ENCODE results near the gene TMEM167A. TPM values are rescaled to one million over a fixed set of nuclear protein-coding genes. Genes with fewer than 3 reads are reported as not detected.

TMEM167A gene
- total RNA-seq, 2 experiments from 2014 or later = 33.8 to 37.1 TPM

DNA sequence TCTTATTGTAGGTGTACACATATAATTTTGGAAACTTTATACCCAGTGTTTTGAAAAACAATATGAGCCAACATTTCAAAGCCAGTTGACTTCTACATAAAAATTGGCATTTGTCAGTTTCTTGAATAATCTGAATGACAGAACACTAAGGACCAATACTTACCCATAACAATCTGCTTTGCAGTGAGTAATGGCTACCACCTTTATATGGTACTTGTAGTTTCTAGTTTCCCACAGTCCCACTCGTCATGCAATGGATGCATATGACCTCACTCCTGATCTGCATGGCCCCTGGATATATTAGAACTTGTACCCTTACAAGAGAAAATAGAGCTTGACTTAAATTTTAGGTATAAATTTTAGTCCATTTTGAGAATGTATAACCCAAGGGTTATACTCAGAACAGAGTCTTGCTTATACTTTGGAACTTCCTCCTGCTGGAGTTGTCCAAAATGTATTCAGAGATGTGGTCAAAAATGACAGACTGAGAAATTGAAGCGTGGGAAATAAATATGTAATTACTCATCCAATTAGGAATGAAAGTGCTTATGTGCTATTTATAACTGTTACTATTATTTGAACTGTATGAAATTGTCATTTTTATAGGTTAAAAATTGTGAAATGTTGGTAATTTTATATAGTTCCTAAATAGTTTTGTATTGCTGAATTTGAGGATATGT is 19.6 kb upstream of the TMEM167A start:
- CTCF ChIA-PET = no interaction called here
- Mint-ChIP-seq H3K4me3 (no peak overlapping the region), H3K27me3 (no peaks in the 10 kb centered on the region), H3K27ac (no peak overlapping the region), H3K9me3 (peaks cover 9% of the 10 kb centered on the region), H3K36me3 (ENCODE audit: low read depth) (peaks cover 37% of the 10 kb centered on the region), H3K4me1 (ENCODE audit: low read depth) (peaks cover 19% of the 10 kb centered on the region)
- no peak for DNase-seq
- POLR2A ChIA-PET = no interaction called here
- TF ChIP-seq, protein P1, sequence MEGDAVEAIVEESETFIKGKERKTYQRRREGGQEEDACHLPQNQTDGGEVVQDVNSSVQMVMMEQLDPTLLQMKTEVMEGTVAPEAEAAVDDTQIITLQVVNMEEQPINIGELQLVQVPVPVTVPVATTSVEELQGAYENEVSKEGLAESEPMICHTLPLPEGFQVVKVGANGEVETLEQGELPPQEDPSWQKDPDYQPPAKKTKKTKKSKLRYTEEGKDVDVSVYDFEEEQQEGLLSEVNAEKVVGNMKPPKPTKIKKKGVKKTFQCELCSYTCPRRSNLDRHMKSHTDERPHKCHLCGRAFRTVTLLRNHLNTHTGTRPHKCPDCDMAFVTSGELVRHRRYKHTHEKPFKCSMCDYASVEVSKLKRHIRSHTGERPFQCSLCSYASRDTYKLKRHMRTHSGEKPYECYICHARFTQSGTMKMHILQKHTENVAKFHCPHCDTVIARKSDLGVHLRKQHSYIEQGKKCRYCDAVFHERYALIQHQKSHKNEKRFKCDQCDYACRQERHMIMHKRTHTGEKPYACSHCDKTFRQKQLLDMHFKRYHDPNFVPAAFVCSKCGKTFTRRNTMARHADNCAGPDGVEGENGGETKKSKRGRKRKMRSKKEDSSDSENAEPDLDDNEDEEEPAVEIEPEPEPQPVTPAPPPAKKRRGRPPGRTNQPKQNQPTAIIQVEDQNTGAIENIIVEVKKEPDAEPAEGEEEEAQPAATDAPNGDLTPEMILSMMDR (IDR thresholded peaks at IDR 0.05) = no peak
- H3K27me3 ChIP-seq (ENCODE audit: control insufficient read depth in 1 of 2, insufficient read depth in 2 of 2, low read length in 2 of 2) = no peaks in the 10 kb centered on the region
- no peaks in the 10 kb centered on the region for H3K36me3 ChIP-seq (ENCODE audit: insufficient read depth, low read length)
- intact Hi-C loops (cut with DNase I, micrococcal nuclease) = no loop called here
- H3K4me3 ChIP-seq (ENCODE audit: low read length) = no peak overlapping the region
- H3K4me1 ChIP-seq (ENCODE audit: insufficient read depth, low read length) = no peaks in the 10 kb centered on the region
- peaks cover 0 to 16% of the 10 kb centered on the region in 2 experiments for H3K9me3 ChIP-seq (ENCODE audit: control insufficient read depth in 1 of 2, insufficient read depth in 1 of 2, low read length in 2 of 2)
- no peak for ATAC-seq (ENCODE audit: poor library complexity)
- H3K27ac ChIP-seq (ENCODE audit: low read depth in 1 of 2, low read length in 2 of 2) = no peak overlapping the region

DNA sequence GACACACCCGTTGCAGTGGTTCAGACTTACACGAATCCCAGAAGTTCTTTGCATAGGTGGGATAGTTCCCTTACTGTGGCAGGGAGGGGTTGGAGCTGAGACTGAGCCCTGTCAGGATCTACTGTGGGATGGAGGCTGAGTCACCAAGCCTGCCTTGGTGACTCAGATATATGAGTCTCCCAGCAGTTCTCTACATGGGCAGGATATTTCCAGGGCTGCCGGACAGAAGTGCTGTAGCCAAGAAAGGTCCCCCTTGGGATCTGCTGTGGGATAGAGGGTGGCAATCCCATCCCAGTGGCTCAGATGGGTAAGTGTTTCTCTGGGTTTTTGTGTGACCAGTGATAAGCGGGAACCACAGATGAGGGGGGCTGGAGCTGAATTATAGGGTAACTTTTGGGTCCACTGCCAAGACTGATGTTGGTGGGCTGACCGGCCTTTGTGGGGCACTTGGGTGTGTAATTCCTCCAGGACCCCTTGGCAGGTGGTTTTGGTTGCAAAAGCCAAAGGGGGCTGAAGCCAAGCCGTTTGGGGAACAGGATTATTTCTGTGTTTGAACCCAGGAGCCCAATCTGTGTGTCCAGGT is 18.9 kb upstream of the TMEM167A start:
- H3K4me1 Mint-ChIP-seq (ENCODE audit: low read depth) = peaks cover 26% of the 10 kb centered on the region
- CTCF ChIA-PET = no interaction called here
- no peak overlapping the region for H3K4me3 Mint-ChIP-seq
- no peak overlapping the region for H3K27ac Mint-ChIP-seq
- H3K9me3 ChIP-seq (ENCODE audit: control insufficient read depth in 1 of 2, insufficient read depth in 1 of 2, low read length in 2 of 2) = peaks cover 0 to 16% of the 10 kb centered on the region in 2 experiments
- DNase-seq = no peak
- H3K36me3 Mint-ChIP-seq (ENCODE audit: low read depth) = peaks cover 38% of the 10 kb centered on the region
- H3K4me1 ChIP-seq (ENCODE audit: insufficient read depth, low read length) = no peaks in the 10 kb centered on the region
- no peak for ATAC-seq (ENCODE audit: poor library complexity)
- no peaks in the 10 kb centered on the region for H3K36me3 ChIP-seq (ENCODE audit: insufficient read depth, low read length)
- POLR2A ChIA-PET = no interaction called here
- intact Hi-C loops (cut with DNase I, micrococcal nuclease) = no loop called here
- H3K9me3 Mint-ChIP-seq = peaks cover 9% of the 10 kb centered on the region
- H3K4me3 ChIP-seq (ENCODE audit: low read length) = no peak overlapping the region
- H3K27me3 ChIP-seq (ENCODE audit: control insufficient read depth in 1 of 2, insufficient read depth in 2 of 2, low read length in 2 of 2) = no peaks in the 10 kb centered on the region
- TF ChIP-seq, protein P1 (IDR thresholded peaks at IDR 0.05) = no peak
- H3K27me3 Mint-ChIP-seq = no peaks in the 10 kb centered on the region
- H3K27ac ChIP-seq (ENCODE audit: low read depth in 1 of 2, low read length in 2 of 2) = no peak overlapping the region

DNA sequence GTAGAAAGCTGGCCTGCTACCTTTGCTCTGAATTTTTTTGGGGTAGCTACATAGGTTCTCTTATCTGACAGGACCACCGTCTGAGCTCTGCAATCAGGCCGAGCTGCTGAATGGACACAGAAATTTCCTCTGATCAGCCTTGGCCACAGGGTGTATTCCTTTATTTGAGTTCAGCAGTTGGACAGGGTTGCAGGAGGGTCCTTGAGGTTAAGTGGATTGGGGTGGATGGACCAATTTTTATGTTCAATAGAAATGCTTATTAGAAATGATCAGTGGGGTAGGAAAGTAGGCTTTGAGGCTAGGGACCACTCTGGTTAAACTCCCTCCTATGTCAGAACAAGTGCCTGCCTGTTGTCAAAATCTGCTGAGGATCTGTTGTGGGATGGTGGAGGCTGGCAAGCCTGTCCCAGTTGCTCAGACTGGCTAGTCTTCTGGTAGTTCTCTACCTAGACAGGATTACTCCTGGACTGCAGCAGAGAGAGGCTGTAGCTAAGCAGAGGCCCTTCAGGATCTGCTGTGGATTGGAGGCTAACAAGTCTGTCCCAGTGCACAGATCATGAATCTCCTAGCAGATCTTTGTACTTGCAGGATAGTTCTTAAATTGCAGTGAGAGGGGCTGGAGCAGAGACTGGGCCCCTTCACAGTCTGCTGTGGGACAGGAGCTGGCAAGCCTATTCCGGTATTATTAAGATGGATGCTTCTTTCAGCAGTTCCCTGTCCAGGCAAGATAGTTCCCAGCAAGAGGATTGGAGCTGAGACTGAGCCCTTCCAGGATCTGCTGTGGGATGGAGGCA is 18.2 kb upstream of the TMEM167A start:
- Mint-ChIP-seq H3K27ac (no peak overlapping the region), H3K4me1 (ENCODE audit: low read depth) (peaks cover 29% of the 10 kb centered on the region), H3K9me3 (peaks cover 9% of the 10 kb centered on the region), H3K36me3 (ENCODE audit: low read depth) (peaks cover 38% of the 10 kb centered on the region), H3K4me3 (no peak overlapping the region), H3K27me3 (no peaks in the 10 kb centered on the region)
- no peak overlapping the region for H3K27ac ChIP-seq (ENCODE audit: low read depth in 1 of 2, low read length in 2 of 2)
- ATAC-seq (ENCODE audit: poor library complexity) (no peak), DNase-seq (no peak)
- no peaks in the 10 kb centered on the region for H3K27me3 ChIP-seq (ENCODE audit: control insufficient read depth in 1 of 2, insufficient read depth in 2 of 2, low read length in 2 of 2)
- ChIA-PET CTCF (no interaction called here), POLR2A (interaction anchor here (0.7 kb wide), 1 partner anchor 818 kb away, joined by 5 read pairs; no protein-coding TSS in a partner anchor)
- H3K4me3 ChIP-seq (ENCODE audit: low read length) = no peak overlapping the region
- no peaks in the 10 kb centered on the region for H3K4me1 ChIP-seq (ENCODE audit: insufficient read depth, low read length)
- peaks cover 0 to 16% of the 10 kb centered on the region in 2 experiments for H3K9me3 ChIP-seq (ENCODE audit: control insufficient read depth in 1 of 2, insufficient read depth in 1 of 2, low read length in 2 of 2)
- intact Hi-C loops (cut with DNase I, micrococcal nuclease) = no loop called here
- H3K36me3 ChIP-seq (ENCODE audit: insufficient read depth, low read length) = no peaks in the 10 kb centered on the region
- TF ChIP-seq, protein P1 (IDR thresholded peaks at IDR 0.05) = no peak
